ENCODE results near the gene EPS15.
"Not testable (repeated sequence)": the region's sequence is repeated elsewhere in the genome, so short reads cannot be mapped to it uniquely, and the experiment has no call there.

Gene EPS15

DNA sequence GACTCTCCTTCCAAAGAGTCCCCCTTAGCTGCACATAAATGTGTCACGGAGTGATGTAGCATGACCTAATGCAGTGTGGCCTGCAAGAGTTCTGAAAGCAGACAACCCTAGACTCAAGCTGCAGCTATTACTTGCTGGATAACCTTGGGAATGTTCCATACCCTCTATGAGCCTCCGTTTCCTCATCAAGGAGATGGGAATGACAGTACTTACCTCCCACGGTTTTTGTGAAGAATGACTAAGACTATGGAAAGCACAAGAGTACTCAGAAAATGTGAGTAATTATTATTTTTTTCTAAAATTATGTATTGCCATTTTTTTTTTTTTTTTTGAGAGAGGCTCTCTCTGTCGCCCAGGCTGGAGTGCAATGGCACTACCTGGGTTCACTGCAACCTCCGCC, 191.7 kb downstream of the EPS15 start:
- TF ChIP-seq, protein P1, sequence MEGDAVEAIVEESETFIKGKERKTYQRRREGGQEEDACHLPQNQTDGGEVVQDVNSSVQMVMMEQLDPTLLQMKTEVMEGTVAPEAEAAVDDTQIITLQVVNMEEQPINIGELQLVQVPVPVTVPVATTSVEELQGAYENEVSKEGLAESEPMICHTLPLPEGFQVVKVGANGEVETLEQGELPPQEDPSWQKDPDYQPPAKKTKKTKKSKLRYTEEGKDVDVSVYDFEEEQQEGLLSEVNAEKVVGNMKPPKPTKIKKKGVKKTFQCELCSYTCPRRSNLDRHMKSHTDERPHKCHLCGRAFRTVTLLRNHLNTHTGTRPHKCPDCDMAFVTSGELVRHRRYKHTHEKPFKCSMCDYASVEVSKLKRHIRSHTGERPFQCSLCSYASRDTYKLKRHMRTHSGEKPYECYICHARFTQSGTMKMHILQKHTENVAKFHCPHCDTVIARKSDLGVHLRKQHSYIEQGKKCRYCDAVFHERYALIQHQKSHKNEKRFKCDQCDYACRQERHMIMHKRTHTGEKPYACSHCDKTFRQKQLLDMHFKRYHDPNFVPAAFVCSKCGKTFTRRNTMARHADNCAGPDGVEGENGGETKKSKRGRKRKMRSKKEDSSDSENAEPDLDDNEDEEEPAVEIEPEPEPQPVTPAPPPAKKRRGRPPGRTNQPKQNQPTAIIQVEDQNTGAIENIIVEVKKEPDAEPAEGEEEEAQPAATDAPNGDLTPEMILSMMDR (IDR thresholded peaks at IDR 0.05; ENCODE audit: extremely low read depth, missing control alignments), result no peak
- no peak for DNase-seq (ENCODE audit: low spot score)

DNA sequence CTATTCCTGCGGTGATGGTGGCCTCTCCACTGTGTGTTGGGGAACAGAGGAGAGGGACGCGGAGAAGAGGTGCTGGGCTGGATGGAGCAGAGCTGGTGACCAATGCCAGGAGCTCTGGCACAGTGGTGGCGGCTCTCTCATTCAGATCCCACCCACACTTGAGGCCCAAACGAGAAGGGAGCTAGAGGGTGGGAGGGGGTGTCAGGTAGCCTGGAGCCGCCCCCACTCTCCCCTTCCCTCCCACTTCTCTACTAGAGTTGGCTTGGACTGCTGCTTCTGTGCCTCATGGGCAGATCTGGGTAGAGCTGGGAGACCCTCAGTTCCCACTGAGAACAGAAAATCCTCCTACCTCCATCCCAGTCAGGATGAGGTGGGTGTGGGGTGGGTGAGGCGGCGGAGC, 192.2 kb downstream of the EPS15 start:
- no peak for DNase-seq (ENCODE audit: low spot score)
- TF ChIP-seq, protein P1 (IDR thresholded peaks at IDR 0.05; ENCODE audit: extremely low read depth, missing control alignments), result no peak

DNA sequence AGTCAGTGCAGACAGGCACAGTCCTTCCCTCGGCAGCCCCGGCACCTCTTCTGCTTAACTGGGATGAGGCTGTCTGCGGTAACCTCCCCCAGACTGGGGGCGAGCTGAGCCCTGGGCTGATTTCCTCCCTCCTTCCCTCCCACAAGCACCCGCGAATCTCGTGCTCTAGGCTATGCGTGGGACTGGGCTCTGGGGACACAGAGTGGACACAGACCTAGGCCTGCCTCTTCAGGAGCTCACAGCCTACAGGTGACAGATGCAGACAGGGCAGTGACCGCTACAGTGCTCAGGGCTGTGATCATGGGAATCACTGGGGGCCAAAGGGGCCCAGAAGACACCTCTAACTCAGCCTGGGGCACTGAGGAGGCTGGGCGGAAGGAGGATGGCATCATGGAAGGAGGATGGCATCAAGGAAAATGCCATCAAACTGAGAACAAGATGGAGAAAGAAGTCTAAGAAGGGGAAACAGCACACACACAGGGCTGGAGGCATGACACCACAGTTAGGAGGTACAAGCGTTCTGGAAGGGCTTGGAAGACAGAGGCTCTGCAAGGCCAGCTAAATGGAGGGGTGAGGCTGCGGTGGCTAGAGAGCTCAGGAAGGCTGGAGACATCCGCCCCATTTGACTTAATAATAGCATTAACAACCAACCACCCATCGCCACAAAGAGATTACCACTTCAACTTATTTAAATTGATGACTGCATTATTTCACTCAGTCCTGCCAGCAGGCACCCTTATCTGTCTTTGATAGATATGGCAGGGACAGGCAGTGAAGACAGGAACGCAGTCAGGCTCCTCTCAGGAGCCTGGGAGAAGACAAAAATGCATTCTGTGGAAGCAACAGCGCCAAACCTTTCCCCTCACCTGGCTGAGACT, 192.9 kb downstream of the EPS15 start:
- no peak for DNase-seq (ENCODE audit: low spot score)
- TF ChIP-seq, protein P1 (IDR thresholded peaks at IDR 0.05; ENCODE audit: extremely low read depth, missing control alignments), result no peak

DNA sequence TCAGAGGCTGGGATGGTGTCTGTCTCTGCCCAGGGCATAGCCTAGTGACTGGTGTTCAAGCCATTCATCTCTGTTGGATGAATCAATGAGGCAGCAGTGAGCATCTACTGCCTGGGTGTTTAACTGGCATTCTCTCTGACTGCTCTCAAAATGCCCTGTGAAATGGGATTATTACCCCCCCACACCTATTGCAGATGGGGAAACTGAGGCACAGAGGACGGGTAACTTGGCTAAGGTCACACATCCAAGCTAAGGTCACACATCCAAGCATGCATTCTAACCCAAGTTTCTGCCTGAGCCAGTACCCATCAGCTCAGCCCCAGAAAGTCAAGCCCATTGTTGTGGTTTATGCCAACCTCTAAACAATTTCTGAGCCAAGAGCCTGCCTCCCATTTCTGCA, 193.7 kb downstream of the EPS15 start:
- no peak for DNase-seq (ENCODE audit: low spot score)
- TF ChIP-seq, protein P1 (IDR thresholded peaks at IDR 0.05; ENCODE audit: extremely low read depth, missing control alignments), result no peak

DNA sequence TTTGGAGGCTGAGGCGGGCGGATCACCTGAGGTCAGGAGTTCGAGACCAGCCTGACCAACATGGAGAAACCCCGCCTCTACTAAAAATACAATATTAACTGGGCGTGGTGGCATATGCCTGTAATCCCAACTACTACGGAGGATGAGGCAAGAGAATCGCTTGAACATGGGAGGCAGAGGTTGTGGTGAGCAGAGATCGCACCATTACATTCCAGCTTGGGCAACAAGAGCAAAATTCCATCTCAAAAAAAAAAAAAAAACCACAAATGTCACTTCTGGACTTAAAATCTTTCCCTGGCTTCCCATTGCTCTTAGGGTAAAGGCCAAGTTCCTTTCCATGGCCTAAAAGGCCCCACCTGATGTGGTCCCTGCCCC, 194.1 kb downstream of the EPS15 start:
- DNase-seq (ENCODE audit: low spot score), result not testable (repeated sequence)

DNA sequence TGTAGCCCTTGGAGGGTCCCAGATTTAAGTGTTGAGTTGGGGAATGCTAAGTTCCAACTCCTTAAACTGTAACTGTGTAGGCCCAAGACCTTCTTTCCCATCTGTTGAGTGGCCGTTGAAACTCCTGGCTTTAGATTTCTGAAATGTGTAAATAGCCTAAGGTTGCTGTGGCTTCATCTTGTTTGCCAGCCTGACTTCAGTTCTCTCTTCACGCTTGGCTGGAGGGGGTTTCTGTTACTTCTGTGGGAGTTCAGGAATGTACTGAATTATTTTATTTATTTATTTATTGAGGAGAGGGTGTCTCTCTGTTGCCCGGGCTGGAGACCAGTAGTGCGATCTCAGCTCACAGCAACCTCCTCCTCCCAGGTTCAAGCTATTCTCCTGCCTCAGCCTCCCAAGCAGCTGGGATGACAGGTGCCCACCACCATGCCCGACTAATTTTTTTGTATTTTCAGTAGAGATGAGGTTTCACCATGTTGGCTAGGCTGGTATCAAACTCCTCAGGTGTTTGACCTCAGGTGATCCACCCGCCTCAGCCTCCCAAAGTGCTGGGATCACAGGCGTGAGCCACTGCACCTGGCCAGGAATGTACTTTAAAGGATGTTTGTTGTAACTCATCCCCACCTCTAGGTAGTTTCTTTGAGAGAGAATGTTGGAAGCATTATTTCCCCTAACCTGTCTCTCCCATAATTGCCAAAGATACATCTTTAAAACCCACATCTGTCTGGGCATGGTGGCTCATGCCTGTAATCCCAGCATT, 194.6 kb downstream of the EPS15 start:
- no peak for DNase-seq (ENCODE audit: low spot score)
- TF ChIP-seq, protein P1 (IDR thresholded peaks at IDR 0.05; ENCODE audit: extremely low read depth, missing control alignments), result no peak

DNA sequence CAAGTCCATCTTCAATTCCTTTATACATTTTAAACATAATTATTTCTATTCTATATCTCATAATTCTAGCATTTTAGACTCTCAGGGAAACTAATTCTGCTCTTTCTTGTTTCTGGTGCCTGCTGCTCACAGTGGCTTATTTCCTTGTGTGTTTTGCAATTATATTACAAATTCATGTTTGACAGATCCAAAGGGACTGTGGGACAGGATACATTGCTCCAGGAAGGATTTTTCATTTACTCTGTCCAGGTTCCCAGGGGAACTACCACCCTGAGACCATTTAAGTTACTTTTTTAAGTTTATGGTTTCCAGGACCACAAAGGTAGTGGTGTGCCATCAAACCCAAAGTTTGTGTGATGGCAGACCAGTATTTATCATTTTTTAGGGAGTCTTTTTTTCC, 195.3 kb downstream of the EPS15 start:
- TF ChIP-seq, protein P1 (IDR thresholded peaks at IDR 0.05; ENCODE audit: extremely low read depth, missing control alignments), result no peak
- DNase-seq (ENCODE audit: low spot score), result no peak

Measured in GM20000 (cell line).